NCI-H2227 (cell line): ENCODE data around the gene SPINT3.

Source experiments
- DNase-seq: peaks from one replicate; lab custom pipeline; 2025; ENCODE audit not compliant: unreplicated experiment; lab: John Stamatoyannopoulos, UW

Gene SPINT3

GRCh38 chr20:45515147-45515913, at the start of gene SPINT3:
Gene SPINT3 (minus strand): TSS chr20:45515622. CDS start chr20:45515608, 14 bp downstream.
- no peak for DNase-seq

- no peak for DNase-seq
Measured at GRCh38 chr20:45564760-45565276, 49.4 kb upstream of the SPINT3 start.

GRCh38 chr20:45555198-45555597, 39.8 kb upstream of the SPINT3 start:
- DNase-seq: no peak

- DNase-seq: no peak
Measured at GRCh38 chr20:45552456-45552855, 37.0 kb upstream of the SPINT3 start.

- no peak for DNase-seq
Measured at GRCh38 chr20:45550765-45551164, 35.3 kb upstream of the SPINT3 start.

- DNase-seq: no peak
Measured at GRCh38 chr20:45548410-45548809, 33.0 kb upstream of the SPINT3 start.

- no peak for DNase-seq
Measured at GRCh38 chr20:45547206-45547770, 31.9 kb upstream of the SPINT3 start, which contains the start of gene EPPIN. Gene EPPIN (minus strand): TSS chr20:45547401. CDS start chr20:45547357, 44 bp downstream.

GRCh38 chr20:45545754-45546453, 30.5 kb upstream of the SPINT3 start:
- no peak for DNase-seq

- no peak for DNase-seq
Measured at GRCh38 chr20:45545351-45545750, 29.9 kb upstream of the SPINT3 start.

GRCh38 chr20:45539382-45539781, 24.0 kb upstream of the SPINT3 start, which contains the start of gene WFDC6:
Gene WFDC6 (minus strand): TSS chr20:45539482. CDS start chr20:45539407, 75 bp downstream.
- no peak for DNase-seq

- no peak for DNase-seq
Measured at GRCh38 chr20:45538209-45538799, 22.9 kb upstream of the SPINT3 start.

GRCh38 chr20:45527294-45527693, 11.9 kb upstream of the SPINT3 start:
- DNase-seq: no peak

GRCh38 chr20:45523821-45524220, 8.4 kb upstream of the SPINT3 start:
- no peak for DNase-seq

- no peak for DNase-seq
Measured at GRCh38 chr20:45518282-45518681, 2.9 kb upstream of the SPINT3 start.

GRCh38 chr20:45510242-45510862, 5.1 kb downstream of the SPINT3 start:
- DNase-seq: no peak

GRCh38 chr20:45509091-45509490, 6.3 kb downstream of the SPINT3 start:
- no peak for DNase-seq

- no peak for DNase-seq
Measured at GRCh38 chr20:45508068-45508886, 7.1 kb downstream of the SPINT3 start.

GRCh38 chr20:45507011-45507820, 8.2 kb downstream of the SPINT3 start:
- no peak for DNase-seq

GRCh38 chr20:45506398-45506797, 9.0 kb downstream of the SPINT3 start:
- no peak for DNase-seq
